Subcutaneous adipose tissue (tissue), 4 donors: Measurements from ENCODE around the gene BAIAP3. TPM values are rescaled to one million over a fixed set of nuclear protein-coding genes. Genes with fewer than 3 reads are reported as not detected.

ENCODE experiments used
- total RNA-seq, 4 donors: library from RNA; depleted of rRNA; stranded (reverse); fragments of >200 nt; gene quantifications; one replicate each; pipeline ENCODE4 v1.1.0, GENCODE V29; 2016
- TF ChIP-seq, protein P1 (sequence below): fragments of 450-650 bp; IDR thresholded peaks from one replicate; pipeline ENCODE4 v1.5.1; 2016; ENCODE audit warnings: low read depth, mild to moderate bottlenecking, control low read depth, antibody characterized with exemption, moderate library complexity

BAIAP3 gene
- total RNA-seq, 4 donors from 2014 or later: 0.98 to 8.5 (median 2.5) TPM

DNA sequence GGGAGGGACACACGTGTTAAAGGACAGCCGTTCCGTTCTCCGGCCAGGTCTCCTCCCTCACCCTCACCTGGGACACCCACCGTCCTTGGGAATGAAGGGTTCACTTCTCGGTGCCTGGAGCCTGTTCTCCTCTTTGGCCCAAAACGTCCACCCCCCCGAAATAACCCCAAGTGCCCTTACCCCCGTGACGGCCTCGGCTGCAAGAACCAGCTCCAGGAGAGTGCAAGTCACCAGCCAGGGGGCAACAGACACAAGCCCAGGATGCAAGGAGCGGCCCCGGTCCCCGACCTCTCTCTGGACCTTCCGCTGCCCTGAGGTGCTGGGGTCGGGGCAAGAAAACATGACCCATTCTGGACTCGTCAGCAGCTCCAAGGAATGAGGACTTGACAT is 44.0 kb upstream of the BAIAP3 start:
- TF ChIP-seq, protein P1, sequence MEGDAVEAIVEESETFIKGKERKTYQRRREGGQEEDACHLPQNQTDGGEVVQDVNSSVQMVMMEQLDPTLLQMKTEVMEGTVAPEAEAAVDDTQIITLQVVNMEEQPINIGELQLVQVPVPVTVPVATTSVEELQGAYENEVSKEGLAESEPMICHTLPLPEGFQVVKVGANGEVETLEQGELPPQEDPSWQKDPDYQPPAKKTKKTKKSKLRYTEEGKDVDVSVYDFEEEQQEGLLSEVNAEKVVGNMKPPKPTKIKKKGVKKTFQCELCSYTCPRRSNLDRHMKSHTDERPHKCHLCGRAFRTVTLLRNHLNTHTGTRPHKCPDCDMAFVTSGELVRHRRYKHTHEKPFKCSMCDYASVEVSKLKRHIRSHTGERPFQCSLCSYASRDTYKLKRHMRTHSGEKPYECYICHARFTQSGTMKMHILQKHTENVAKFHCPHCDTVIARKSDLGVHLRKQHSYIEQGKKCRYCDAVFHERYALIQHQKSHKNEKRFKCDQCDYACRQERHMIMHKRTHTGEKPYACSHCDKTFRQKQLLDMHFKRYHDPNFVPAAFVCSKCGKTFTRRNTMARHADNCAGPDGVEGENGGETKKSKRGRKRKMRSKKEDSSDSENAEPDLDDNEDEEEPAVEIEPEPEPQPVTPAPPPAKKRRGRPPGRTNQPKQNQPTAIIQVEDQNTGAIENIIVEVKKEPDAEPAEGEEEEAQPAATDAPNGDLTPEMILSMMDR: no peak

DNA sequence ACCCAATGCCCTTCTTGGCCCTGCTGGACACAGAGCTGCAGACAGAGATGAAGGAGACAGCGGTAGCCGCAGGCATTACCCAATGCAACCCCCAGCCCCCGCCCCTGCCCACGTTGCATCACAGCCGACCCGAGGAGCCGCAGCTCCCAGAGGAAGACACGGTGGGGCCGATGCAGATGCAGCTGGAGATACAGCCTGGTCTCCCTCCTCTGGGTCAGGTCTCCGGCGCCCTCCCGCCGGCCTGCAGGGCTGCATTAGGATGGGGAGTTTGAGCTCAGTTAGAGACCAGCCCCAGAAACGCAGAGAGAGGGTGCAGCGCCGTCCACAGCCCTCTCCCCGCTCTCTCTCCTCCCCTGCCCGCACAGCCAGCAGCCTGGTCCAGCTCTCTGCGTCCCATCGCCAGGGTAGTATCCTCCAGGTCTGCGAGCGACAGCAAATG is 43.4 kb upstream of the BAIAP3 start:
- TF ChIP-seq, protein P1: no peak

DNA sequence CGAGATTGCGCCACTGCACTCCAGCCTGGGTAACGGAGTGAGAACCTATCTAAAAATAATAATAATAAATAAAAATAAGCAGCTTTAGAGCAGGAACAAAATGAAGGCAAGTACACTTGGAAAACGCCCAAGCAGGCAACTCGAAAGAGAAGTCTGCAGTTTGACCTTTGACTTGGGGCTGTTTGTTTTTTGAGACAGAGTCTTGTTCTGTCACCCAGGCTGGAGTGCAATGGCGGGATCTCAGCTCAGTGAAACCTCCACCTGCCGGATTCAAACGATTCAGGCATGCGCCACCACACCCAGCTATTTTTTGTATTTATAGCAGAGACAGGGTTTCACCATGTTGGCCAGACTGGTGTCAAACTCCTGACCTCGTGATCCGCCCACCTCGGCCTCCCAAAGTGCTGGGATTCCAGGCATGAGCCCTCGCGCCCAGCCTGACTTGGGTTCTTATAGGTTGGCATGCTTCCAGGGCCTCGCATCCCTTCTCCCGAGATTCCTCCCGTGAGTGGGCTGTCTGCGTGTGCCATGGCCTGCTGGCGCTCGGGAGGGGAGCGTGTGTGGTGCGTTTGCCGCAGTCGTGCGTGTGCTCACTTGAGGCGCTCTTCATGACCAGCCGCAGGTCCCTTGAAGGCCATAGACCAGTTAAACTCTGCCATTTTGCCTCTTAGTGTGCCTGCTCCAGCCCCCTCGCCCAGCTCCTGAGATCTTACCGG is 42.4 kb upstream of the BAIAP3 start:
- TF ChIP-seq, protein P1: no peak

DNA sequence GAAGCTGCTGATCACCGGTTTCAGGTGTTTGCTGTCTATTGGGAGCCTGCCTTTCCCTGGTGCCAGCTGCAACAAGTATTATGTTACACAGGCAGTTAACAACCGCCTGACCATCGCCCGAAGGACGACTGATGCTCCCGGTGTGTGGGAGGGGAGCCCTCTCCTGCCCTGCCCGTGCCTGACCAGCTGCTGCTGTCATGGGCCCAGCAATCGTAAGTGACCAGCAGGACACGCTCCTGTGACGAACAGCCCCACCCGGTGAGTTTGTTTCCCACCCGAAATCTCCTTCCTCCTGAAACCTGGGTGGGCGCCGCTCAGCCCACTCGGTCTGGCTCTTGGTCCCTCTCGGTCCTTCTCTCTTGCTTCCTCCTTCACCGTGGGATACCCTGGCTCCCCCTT is 41.9 kb upstream of the BAIAP3 start:
- TF ChIP-seq, protein P1: no peak

DNA sequence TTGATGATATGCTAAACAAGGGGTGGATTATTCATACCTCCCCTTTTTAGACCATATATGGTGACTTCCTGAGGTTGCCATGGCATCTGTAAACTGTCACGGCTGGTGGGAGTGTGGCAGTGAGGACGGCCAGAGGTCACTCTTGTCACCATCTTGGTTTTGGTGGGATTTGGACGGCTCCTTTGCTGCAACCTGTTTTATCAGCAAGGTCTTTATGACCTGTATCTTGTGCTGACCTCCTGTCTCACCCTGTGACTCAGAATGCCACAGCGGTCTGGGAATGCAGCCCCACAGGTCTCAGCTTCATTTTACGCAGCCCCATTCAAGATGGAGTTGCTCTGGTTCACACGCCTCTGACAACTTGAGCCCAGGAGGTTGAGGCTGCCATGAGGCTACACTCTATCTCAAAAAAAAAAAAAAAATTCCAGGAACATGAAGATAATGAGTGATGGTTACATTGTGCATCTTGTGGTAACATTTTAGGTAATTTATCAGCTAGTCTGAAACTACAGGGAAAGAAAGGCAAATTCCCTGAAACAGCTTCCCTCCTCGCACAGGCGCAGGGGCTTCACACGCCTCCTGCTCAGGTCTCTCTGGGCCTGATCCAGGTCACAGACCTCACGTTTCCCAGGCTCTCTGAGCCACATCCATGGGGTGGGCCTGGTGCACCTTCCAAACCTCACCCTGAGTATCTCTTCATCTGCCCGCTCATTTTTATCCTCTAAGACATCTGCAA is 39.4 kb upstream of the BAIAP3 start:
- TF ChIP-seq, protein P1: no peak

DNA sequence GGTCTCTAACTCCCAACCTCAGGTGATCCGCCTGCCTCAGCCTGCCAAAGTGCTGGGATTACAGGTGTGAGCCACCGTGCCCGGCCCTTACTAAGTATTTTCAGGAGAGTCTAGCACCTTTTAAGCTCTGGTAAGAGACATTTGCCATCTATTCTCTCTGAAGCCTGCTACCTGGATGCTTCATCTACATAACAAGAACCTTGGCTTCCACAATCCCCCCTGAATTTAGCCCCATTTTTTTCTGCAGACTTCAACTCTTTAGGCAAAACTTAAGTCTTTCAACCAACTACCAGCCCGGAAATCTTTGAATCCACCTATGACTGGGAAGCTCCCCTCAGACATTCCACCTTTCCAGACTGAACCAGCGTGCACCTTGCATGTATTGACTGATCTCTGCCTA is 38.0 kb upstream of the BAIAP3 start:
- TF ChIP-seq, protein P1: no peak

DNA sequence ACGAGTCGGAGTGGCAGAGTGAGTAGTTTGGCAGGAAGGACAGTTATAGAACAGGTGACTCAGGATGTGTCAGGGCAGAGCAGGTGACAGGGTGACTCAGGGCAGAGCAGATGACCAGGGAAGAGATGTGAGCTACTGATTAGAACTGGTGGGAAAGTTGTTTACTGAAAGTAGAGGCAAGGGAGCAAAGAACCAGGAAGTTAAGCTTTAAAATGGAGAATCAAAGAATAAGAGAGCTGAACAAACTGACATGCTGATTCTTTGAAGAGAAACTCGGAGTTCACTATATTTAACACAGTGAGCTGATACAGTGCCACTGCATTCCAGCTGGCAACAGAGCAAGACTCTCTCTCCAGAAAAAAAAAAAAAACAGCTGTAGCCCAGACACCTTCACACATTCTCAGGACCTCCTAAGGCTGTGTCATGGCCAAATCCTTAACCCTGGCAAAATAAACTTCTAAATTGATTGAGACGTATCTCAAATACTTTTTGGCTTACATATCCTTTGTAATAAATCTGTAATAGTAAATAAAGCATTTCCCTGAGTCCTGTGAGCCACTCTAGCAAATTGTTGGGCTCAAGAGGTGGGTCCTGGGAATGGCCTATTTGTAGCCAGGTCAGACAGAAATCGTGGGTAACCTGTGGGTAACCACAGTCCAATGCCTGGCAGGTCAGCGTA is 36.3 kb upstream of the BAIAP3 start:
- TF ChIP-seq, protein P1: no peak
